ENCODE measurements around the gene ABHD8. TPM values are rescaled to one million over a fixed set of nuclear protein-coding genes. Genes with fewer than 3 reads are reported as not detected.

The ABHD8 gene
- total and polyA plus RNA-seq, 12 donors: 2.3 to 60.0 (median 35.8) TPM

DNA sequence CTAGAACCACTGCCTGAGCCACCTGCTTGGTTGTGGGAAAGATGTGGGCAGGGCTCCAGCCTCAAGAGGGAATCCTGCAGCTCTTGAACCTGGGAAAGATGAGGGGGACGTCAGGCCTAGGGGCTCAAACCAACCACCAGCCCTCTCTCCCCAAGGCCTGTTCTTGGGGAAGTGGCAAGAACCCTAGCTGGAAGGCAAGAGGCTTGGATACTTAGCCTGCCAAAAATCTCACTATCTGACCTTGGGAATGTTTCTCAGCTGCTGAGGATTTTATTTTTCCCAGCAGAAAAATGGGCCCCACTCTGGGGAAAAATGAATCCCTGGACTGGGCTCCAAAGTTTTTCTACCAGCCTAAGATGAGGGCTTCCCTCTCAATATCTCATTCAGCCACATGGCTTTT, 43.3 kb downstream of the ABHD8 start:
- 45 to 50% (median 50%) methylated on average over 1 of the region's 1 CpG; no CpG with 5 or more reads in 1 of the 4 donors for WGBS, 4 donors
- TF ChIP-seq POLR2A (IDR thresholded peaks at IDR 0.05): no peak
- TF ChIP-seq, protein P1, sequence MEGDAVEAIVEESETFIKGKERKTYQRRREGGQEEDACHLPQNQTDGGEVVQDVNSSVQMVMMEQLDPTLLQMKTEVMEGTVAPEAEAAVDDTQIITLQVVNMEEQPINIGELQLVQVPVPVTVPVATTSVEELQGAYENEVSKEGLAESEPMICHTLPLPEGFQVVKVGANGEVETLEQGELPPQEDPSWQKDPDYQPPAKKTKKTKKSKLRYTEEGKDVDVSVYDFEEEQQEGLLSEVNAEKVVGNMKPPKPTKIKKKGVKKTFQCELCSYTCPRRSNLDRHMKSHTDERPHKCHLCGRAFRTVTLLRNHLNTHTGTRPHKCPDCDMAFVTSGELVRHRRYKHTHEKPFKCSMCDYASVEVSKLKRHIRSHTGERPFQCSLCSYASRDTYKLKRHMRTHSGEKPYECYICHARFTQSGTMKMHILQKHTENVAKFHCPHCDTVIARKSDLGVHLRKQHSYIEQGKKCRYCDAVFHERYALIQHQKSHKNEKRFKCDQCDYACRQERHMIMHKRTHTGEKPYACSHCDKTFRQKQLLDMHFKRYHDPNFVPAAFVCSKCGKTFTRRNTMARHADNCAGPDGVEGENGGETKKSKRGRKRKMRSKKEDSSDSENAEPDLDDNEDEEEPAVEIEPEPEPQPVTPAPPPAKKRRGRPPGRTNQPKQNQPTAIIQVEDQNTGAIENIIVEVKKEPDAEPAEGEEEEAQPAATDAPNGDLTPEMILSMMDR (IDR thresholded peaks at IDR 0.05): no peak
- no peaks in the 10 kb centered on the region for H3K4me1 ChIP-seq (replicated peaks in 1 of 2)
- intact Hi-C loops (cut with DNase I): no loop called here
- peaks cover 0 to 7% (median 0%) of the 10 kb centered on the region in 3 donors for H3K9me3 ChIP-seq (replicated peaks in 1 of 3)
- H3K4me3 ChIP-seq: no peak overlapping the region
- H3K27me3 ChIP-seq: no peaks in the 10 kb centered on the region
- H3K27ac ChIP-seq: no peak overlapping the region
- H3K36me3 ChIP-seq (replicated peaks in 1 of 2): no peaks in the 10 kb centered on the region
- DNase-seq: no peak

DNA sequence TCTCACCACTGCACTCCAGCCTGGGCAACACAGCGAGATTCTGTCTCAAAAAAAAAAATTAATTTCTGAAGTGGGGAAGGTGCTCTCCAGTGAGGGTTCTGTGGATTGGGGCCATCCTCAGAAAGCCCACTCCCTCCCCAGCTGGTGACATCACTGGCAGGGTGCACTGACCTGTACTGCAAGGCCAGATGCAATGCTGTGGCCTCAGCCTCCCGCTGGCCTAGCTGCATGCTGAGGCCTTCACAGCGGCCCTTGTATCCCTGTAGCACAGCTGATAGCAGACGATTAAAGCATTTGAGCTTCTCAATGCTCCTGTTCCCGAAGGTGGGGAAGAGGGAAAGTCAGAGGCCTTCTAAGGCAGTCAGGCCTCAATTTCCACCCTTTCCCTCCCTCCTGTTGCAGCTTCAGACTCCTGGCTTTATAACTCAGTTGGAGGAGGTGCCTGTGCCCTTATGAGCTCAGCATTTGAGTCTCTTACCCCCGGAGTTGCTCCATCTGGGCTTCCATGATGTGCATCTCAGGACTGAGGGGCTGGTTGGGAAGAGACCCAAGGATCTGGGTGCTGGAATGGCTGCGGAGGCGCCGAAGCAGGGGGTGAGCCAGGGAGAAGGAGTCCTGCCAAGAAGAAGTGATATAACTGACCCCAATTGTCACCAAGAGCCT, 44.0 kb downstream of the ABHD8 start:
- Histone ChIP-seq H3K27ac (no peak overlapping the region), H3K9me3 (replicated peaks in 1 of 3) (peaks cover 0 to 7% (median 0%) of the 10 kb centered on the region in 3 donors), H3K36me3 (replicated peaks in 1 of 2) (no peaks in the 10 kb centered on the region), H3K27me3 (no peaks in the 10 kb centered on the region), H3K4me1 (replicated peaks in 1 of 2) (no peaks in the 10 kb centered on the region), H3K4me3 (no peak overlapping the region)
- no peak for DNase-seq
- 88 to 96% (median 91%) methylated on average over 5 to 9 of the region's 9 CpGs for WGBS, 4 donors
- intact Hi-C loops (cut with DNase I): no loop called here
- TF ChIP-seq, protein P1 (IDR thresholded peaks at IDR 0.05): no peak
- no peak for TF ChIP-seq POLR2A (IDR thresholded peaks at IDR 0.05)

DNA sequence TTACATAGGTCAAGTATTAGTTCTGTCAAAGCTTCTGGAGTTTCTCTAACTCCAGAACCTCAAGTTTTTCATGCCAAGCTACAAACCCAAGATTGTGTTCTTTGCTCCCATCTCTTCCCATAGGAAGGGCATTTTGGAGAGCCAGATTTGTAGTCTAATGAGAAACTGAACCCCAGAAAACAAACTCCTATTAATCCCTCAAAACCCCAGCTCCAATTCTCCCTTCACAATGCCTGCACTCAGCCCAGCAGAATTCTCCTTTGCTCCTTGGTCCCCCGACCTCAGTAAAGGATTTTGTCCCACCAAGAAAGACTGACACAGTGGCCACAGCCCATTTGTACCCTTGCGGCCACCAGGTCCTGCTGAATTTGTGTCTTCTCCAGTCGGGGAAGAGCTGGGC, 47.1 kb downstream of the ABHD8 start:
- TF ChIP-seq, protein P1 (IDR thresholded peaks at IDR 0.05): no peak
- TF ChIP-seq POLR2A (IDR thresholded peaks at IDR 0.05): no peak

DNA sequence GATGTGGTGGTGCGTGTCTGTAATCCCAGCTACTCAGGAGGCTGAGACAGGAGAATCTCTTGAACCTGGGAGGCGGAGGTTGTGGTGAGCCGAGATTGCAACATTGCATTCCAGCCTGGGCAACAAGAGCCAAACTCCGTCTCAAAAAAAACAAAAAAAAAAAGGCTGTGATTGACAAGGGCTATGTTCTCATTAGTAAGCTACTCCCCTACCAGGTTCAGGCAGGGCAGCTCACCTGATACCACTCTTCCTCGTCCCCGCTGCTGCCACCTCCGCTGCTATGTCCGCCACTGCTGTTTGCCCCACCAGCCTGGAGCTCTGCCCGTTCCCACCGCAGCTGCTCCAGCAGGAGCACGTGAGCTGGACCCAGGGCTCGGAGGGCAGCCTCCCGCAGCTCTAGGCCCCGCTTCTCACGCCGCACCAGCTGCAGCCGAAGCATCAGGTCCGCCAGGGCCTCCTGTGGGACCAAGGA, 48.0 kb downstream of the ABHD8 start:
- Histone ChIP-seq H3K36me3 (replicated peaks in 1 of 2) (no peaks in the 10 kb centered on the region), H3K27me3 (no peaks in the 10 kb centered on the region), H3K4me1 (replicated peaks in 1 of 2) (no peaks in the 10 kb centered on the region), H3K4me3 (no peak overlapping the region), H3K9me3 (replicated peaks in 1 of 3) (peaks cover 0 to 7% (median 0%) of the 10 kb centered on the region in 3 donors), H3K27ac (no peak overlapping the region)
- no peak for DNase-seq
- intact Hi-C loops (cut with DNase I): no loop called here
- WGBS, 4 donors: 78 to 86% (median 82%) methylated on average over 13 to 18 of the region's 18 CpGs
- no peak for TF ChIP-seq POLR2A (IDR thresholded peaks at IDR 0.05)
- TF ChIP-seq, protein P1 (IDR thresholded peaks at IDR 0.05): no peak

More for the DNA sequence above, 47.1 kb downstream of the ABHD8 start:
- Histone ChIP-seq H3K9me3 (replicated peaks in 1 of 3) (peaks cover 0 to 7% (median 0%) of the 10 kb centered on the region in 3 donors), H3K4me3 (no peak overlapping the region), H3K27me3 (no peaks in the 10 kb centered on the region), H3K27ac (no peak overlapping the region), H3K4me1 (replicated peaks in 1 of 2) (no peaks in the 10 kb centered on the region), H3K36me3 (replicated peaks in 1 of 2) (no peaks in the 10 kb centered on the region)
- WGBS, 4 donors: 69 to 80% (median 71%) methylated on average over 3 of the region's 3 CpGs
- no peak for DNase-seq
- intact Hi-C loops (cut with DNase I): no loop called here

Measured in adrenal gland (tissue), 12 donors.